Measurements from ENCODE around the gene ACP5.

GRCh38 chr19:11586331-11586730 is 8.9 kb upstream of the ACP5 start:
- TF ChIP-seq EZH2 (IDR thresholded peaks at IDR 0.05) (no peak), POLR2AphosphoS5 (IDR thresholded peaks at IDR 0.05; ENCODE audit: borderline replicate concordance, low read depth, low read length) (no peak), FOXP2 (optimal IDR thresholded peaks at IDR 0.05; ENCODE audit: control extremely low read depth, extremely low read length, insufficient read depth) (no peak)
